ENCODE data around the gene APOL1. TPM values are rescaled to one million over a fixed set of nuclear protein-coding genes. Genes with fewer than 3 reads are reported as not detected.

APOL1 gene
- total and polyA plus RNA-seq, 4 donors, result 7.7 to 129 (median 59.5) TPM

DNA sequence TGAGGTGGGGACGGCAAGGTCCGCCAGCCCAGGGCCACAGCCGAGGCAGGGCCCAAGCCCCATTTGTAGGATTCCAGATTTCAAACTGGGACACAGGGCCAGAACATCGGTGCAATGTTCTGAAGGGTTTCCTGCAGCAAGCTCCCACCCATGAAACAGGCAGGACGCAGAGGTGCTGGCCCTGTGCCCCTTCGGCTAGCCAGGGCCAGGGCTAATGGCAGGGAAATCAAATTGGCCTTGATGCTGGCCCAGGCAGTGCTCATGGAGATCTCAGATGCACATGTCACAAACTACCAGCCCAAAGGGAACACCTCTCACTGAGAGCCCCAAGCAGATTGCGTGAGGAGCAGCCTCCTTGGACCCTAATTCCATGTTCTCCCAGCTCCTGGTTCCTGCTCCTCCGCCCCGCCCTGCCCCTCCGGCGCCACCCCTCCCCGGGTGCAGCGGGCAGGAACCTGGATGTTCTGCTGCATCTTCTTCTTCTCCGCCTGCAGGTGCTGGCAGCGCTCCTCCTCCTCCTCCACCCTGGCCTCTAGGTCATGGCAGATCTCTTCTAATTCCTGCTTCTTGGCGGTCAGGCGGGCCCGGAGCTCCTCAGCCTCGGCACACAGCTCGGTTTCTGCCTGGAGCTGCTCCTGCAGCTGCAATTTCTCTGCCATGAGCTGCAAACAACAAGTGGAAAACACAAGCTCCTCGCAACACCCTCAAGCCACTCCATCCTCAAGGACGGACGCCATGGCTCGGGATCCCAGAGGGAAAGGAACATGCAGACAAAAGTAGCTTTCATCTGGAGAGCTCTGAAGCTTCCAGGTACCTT lies 47.7 kb downstream of the APOL1 start:
- no peaks in the 10 kb centered on the region for H3K27me3 ChIP-seq (ENCODE audit: control insufficient read depth in 4 of 4, insufficient read depth in 4 of 4, low read length in 3 of 4)
- H3K9me3 ChIP-seq (ENCODE audit: control insufficient read depth in 4 of 4, low read length in 3 of 4), result no peaks in the 10 kb centered on the region
- H3K36me3 ChIP-seq (ENCODE audit: control insufficient read depth in 4 of 4, insufficient read depth in 3 of 4, low read depth in 1 of 4, low read length in 3 of 4), result peaks cover 28 to 90% (median 75%) of the 10 kb centered on the region in 4 donors
- no peak overlapping the region for H3K27ac ChIP-seq (ENCODE audit: low read depth in 1 of 2, low read length in 2 of 2)
- peaks cover 0 to 33% (median 18%) of the 10 kb centered on the region in 4 donors for H3K4me1 ChIP-seq (ENCODE audit: control insufficient read depth in 4 of 4, insufficient read depth in 4 of 4, low read length in 3 of 4)
- no peak for TF ChIP-seq TAF1 (conservative IDR thresholded peaks at IDR 0.05)
- TF ChIP-seq RAD21 (IDR thresholded peaks at IDR 0.05), result no peak
- TF ChIP-seq, protein P1, sequence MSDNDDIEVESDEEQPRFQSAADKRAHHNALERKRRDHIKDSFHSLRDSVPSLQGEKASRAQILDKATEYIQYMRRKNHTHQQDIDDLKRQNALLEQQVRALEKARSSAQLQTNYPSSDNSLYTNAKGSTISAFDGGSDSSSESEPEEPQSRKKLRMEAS (IDR thresholded peaks at IDR 0.05), result no peak
- TF ChIP-seq REST (IDR thresholded peaks at IDR 0.05), result no peak
- no peak for TF ChIP-seq JUND (IDR thresholded peaks at IDR 0.05)
- TF ChIP-seq FOXA2 (IDR thresholded peaks at IDR 0.05), result no peak
- no peak for TF ChIP-seq EGR1 (IDR thresholded peaks at IDR 0.05; ENCODE audit: low read depth in 2 of 2)
- no peak for TF ChIP-seq NR2F2 (IDR thresholded peaks at IDR 0.05)
- TF ChIP-seq, protein P2, sequence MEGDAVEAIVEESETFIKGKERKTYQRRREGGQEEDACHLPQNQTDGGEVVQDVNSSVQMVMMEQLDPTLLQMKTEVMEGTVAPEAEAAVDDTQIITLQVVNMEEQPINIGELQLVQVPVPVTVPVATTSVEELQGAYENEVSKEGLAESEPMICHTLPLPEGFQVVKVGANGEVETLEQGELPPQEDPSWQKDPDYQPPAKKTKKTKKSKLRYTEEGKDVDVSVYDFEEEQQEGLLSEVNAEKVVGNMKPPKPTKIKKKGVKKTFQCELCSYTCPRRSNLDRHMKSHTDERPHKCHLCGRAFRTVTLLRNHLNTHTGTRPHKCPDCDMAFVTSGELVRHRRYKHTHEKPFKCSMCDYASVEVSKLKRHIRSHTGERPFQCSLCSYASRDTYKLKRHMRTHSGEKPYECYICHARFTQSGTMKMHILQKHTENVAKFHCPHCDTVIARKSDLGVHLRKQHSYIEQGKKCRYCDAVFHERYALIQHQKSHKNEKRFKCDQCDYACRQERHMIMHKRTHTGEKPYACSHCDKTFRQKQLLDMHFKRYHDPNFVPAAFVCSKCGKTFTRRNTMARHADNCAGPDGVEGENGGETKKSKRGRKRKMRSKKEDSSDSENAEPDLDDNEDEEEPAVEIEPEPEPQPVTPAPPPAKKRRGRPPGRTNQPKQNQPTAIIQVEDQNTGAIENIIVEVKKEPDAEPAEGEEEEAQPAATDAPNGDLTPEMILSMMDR (IDR thresholded peaks at IDR 0.05; ENCODE audit: low read depth, low read length, missing input control), result no peak
- no peak for TF ChIP-seq YY1 (IDR thresholded peaks at IDR 0.05)
- TF ChIP-seq HNF4A (conservative IDR thresholded peaks at IDR 0.05), result no peak
- TF ChIP-seq GABPA (IDR thresholded peaks at IDR 0.05 in 1 of 2, conservative IDR thresholded peaks at IDR 0.05 in 1 of 2), result no peak
- H3K4me3 ChIP-seq (ENCODE audit: low read depth in 1 of 3, low read length in 3 of 3), result no peak overlapping the region
- DNase-seq (ENCODE audit: low spot score), result no peak
- H3K9ac ChIP-seq (ENCODE audit: low read depth in 1 of 2, low read length in 2 of 2), result no peak overlapping the region
- WGBS, result 94% methylated on average over 24 of the region's 24 CpGs

DNA sequence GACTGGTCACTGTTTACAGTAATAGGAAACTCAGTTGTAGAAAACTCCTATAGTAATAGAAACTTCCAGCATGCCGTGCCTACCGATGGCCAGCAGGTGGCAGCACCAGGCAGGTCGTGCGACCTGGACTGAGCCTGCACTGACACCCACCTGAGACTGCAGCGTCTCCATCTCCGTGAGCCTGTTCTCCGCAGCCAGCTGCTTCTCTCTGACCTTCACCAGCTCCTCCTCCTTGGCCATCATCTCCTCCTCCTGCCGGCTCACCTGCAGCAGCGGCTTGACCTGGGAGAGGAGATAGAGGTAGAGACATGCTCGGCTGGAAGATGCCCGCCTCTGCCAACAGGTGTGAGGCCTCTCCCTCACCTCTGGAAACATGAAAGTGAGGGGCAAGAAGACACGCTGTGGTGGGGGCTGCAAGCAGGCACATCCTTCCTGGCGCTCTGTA lies 48.5 kb downstream of the APOL1 start:
- 32% methylated on average over 13 of the region's 13 CpGs for WGBS

More for the DNA sequence above, 48.5 kb downstream of the APOL1 start:
- Histone ChIP-seq H3K27ac (ENCODE audit: low read depth in 1 of 2, low read length in 2 of 2) (no peak overlapping the region), H3K27me3 (ENCODE audit: control insufficient read depth in 4 of 4, insufficient read depth in 4 of 4, low read length in 3 of 4) (no peaks in the 10 kb centered on the region), H3K4me1 (ENCODE audit: control insufficient read depth in 4 of 4, insufficient read depth in 4 of 4, low read length in 3 of 4) (peaks cover 0 to 33% (median 18%) of the 10 kb centered on the region in 4 donors), H3K9ac (ENCODE audit: low read depth in 1 of 2, low read length in 2 of 2) (no peak overlapping the region), H3K36me3 (ENCODE audit: control insufficient read depth in 4 of 4, insufficient read depth in 3 of 4, low read depth in 1 of 4, low read length in 3 of 4) (peaks cover 36 to 91% (median 74%) of the 10 kb centered on the region in 4 donors), H3K4me3 (ENCODE audit: low read depth in 1 of 3, low read length in 3 of 3) (no peak overlapping the region), H3K9me3 (ENCODE audit: control insufficient read depth in 4 of 4, low read length in 3 of 4) (no peaks in the 10 kb centered on the region)
- peak; percentile 87 for DNase-seq (ENCODE audit: low spot score)
- TF ChIP-seq, protein P2 (IDR thresholded peaks at IDR 0.05; ENCODE audit: low read depth, low read length, missing input control), result peak; percentile 93
- TF ChIP-seq RXRA (IDR thresholded peaks at IDR 0.05), result peak in 1 of 2 donors; percentile 23
- TF ChIP-seq HNF4A (conservative IDR thresholded peaks at IDR 0.05), result peak in 1 of 2 donors; percentile 11
- TF ChIP-seq RAD21 (IDR thresholded peaks at IDR 0.05), result peak; percentile 94 to 98
- TF ChIP-seq TAF1 (conservative IDR thresholded peaks at IDR 0.05), result no peak
